Endometrial microvascular endothelial cells (primary cell): Measurements from ENCODE around the gene ANKS3. TPM values are rescaled to one million over a fixed set of nuclear protein-coding genes. Genes with fewer than 3 reads are reported as not detected.

Experiments used
- total RNA-seq: library from RNA; depleted of rRNA; stranded (reverse); fragments of >200 nt; gene quantifications from one replicate; pipeline ENCODE4 v1.2.3, GENCODE V29; 2015; ENCODE audit errors: inconsistent ontology term

Gene ANKS3
- total RNA-seq, 1 donor from 2014 or later = 10.5 TPM

Other genes with a start within 250 kb of the ANKS3 start
- 14.3 TPM for gene CDIP1, start 195.5 kb downstream of the ANKS3 start, total RNA-seq
- gene C16orf96, start 177.9 kb downstream of the ANKS3 start, total RNA-seq = not detected
- 2.5 TPM for gene UBALD1, start 119.4 kb downstream of the ANKS3 start, total RNA-seq
- 52.2 TPM for gene MGRN1, start 109.4 kb downstream of the ANKS3 start, total RNA-seq
- 23.7 TPM for gene NUDT16L1, start 40.7 kb downstream of the ANKS3 start, total RNA-seq
- gene DNAAF8, start 266 bp upstream of the ANKS3 start, total RNA-seq = not detected
- gene ZNF500, start 32.9 kb upstream of the ANKS3 start, total RNA-seq = 13.9 TPM
- not detected for gene SEPTIN12, start 54.1 kb upstream of the ANKS3 start, total RNA-seq
- not detected for gene SMIM22, start 61.1 kb upstream of the ANKS3 start, total RNA-seq
- gene ROGDI, start 68.4 kb upstream of the ANKS3 start, total RNA-seq = 15.6 TPM
- 58.4 TPM for gene GLYR1, start 113.0 kb upstream of the ANKS3 start, total RNA-seq
- 28.2 TPM for gene UBN1, start 113.2 kb upstream of the ANKS3 start, total RNA-seq
- gene PPL, start 202.9 kb upstream of the ANKS3 start, total RNA-seq = not detected
- not detected for gene SEC14L5, start 224.1 kb upstream of the ANKS3 start, total RNA-seq